GDM1 (cell line): ENCODE results near the gene REXO1.

Experiments used
- DNase-seq: peaks from one replicate; lab custom pipeline; 2025; lab: John Stamatoyannopoulos, UW

Gene REXO1

DNA sequence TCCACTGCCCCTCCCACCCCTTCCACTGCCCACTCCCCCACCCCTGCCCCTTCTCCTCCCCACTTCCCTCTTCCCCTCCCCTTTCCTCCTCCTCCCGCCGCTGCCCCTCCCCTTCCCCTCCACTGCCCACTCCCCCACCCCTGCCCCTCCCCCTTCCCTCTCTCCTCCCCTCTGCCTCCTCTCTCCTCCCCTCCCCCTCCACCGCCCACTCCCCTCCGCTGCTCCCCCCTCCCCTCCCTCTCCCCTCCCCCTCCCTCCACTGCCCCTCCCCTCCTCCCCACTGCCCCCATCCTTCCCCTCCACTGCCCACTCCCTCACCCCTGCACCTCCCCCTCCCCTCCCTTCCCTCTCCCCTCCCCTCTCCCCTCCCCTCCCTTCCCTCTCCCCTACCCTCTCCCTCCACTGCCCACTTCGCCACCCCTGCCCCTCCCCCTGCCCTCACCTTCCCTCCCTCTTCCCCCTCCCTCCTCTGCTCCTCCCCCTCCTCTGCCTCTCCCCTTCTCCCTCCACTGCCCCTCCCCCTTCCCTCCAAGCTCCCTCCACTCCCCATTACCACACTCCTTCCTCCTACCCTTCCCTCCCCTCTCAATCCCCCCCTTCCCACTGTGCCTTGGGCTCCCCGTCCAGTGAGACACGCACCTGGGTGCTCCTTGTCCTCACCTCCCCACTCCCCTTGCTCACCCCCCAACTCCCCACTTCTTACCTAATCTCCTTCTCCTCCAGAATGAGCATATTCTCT is 58.1 kb downstream of the REXO1 start:
- no peak for DNase-seq

DNA sequence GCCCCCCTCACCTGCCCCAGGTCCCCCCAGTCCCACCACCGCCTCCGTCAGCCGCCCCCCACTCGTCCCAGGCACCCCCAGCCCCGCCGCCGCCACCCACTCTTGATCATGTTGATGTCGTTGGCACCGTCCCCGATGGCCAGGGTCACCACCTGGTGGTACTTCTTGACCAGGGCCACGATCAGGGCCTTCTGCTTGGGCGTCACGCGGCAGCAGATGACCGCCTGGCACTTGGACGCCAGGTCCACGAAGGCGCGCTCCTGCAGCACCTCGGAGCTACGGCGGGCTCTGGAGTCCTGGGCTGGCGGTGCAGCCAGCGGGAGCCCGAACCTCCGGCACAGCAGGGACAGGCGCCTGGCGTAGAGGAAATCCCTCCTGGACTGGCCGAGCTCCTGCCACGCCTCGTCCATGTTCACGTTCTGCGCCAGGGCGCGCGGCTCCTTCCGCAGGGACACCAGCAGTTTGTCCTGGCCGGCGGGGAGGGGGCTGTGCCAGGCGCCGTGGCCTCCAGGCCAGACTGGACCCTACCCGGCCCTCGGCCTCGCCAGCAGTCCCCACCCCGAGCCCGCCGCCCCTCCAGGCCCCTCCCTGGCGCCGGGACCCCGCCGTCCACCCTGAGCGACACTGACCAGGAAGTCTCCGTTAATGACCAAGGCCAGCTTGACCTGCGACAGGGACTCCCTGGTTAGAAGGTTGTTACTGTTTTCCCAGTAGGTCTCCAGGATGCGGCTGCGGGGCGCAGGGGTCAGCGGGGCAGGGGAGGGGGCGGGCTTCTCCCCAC is 58.8 kb downstream of the REXO1 start:
- no peak for DNase-seq

DNA sequence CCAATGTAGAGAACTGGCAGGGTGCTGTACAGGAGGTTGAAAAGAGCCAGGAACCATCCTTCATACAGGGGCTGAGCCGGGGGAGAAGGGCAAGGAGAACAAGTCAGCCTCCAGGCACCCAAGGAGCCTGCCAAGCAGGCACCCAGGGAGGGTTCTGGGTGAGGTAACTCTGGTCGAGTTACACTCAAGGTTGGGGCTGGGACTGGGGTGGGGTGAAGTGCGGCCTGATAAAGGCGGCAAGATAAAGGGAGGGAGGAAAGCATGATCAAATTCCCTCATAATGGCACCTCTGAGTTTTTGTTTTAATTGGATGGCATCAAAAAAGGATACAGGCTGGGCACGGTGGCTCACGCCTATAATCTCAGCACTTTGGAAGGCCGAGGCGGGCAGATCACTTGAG is 61.2 kb downstream of the REXO1 start:
- no peak for DNase-seq

DNA sequence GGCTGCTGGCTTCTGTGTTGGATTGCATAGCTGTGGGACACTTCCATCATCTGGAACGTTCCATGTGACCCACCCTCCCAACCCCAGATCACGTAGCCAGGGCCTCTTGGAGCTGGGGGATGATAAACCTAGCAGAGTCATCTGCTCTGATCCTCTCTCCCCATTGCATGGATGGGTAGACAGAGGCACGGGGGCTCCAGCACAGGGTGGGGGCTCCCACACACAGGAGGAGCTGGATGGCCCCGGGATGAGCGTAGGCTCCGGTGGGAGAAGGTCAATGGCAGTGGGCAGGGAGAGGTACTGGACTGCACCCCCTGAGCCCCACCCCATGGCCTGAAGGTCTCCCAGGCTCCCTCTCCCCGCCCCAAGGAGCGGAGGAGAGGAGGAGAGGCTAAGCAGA is 61.6 kb downstream of the REXO1 start:
- DNase-seq = no peak

DNA sequence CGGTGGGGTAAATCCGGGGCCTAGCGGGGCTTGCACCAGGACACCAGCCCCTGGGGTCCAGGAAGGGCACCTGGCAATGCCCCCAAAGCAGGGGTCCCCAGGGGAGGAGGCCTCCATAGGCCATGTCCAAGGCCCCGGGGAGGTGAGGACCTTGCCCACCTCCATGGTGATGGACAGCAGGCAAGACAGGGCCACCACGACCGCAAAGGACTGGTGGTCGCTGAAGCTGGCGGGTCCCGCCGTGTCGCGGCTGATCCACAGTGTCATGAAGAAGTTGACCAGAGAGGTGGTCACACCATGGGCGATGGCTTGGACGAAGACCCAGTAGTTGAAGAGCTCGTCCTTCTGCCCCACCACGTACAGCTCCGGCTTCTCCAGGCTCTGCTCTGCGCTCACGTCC is 63.0 kb downstream of the REXO1 start:
- no peak for DNase-seq

DNA sequence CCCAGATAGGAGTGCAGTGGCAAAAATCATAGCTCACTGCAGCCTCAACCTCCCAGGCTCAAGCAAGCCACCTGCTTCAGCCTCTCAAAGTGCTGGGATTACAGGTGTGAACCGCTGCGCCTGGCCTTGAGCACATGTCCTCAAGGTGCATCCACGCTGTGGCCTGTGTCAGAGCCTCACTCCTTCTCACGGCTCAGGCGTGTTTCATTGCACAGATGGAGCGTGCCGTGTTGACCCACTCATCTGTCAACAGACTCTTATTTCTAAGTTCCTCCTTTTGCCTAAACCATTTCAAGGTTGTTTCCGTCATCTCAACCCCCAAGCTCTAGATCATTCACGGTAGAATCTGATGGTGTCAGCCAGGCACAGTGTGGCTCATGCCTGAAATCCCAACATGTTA is 64.4 kb downstream of the REXO1 start:
- no peak for DNase-seq

DNA sequence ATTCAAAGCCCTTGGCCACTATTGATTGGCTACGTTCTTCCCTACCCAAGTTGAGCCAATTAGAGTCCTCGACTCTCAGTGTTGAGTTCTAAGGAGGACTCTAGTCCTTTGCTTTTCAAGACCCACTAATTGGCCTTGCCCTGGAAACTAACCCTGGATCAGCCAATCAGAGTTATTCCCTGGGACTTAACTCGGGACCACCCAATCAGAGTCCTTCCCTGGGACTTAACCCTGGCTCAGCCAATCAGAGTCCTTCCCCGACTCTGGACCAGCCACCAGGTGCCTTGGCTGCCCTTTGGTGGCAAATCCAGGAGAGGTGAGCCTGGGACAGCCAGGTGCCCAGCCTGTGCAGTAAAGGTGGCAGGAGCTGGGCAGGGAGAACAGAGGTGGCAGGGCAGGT is 64.9 kb downstream of the REXO1 start:
- DNase-seq = no peak

DNA sequence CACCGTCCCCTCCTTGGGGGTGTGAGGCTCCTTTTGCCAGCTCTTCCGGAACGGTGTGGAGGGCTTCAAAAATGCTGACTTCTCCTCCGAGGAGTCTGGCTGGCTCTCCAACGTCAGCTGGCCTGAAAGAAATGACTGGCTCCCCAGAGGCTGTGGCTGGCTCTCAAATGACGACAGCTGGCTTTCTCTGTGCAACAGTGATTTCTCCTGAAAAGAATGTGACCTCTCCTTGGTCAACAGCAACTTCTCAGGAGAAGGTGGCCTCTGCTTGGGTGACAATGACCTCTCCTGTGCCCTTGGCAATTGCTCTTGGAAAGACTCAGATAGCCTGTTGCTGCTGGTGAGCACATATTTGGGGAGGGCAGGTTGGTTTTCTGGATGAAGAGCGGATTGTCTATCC is 65.8 kb downstream of the REXO1 start:
- DNase-seq = no peak

DNA sequence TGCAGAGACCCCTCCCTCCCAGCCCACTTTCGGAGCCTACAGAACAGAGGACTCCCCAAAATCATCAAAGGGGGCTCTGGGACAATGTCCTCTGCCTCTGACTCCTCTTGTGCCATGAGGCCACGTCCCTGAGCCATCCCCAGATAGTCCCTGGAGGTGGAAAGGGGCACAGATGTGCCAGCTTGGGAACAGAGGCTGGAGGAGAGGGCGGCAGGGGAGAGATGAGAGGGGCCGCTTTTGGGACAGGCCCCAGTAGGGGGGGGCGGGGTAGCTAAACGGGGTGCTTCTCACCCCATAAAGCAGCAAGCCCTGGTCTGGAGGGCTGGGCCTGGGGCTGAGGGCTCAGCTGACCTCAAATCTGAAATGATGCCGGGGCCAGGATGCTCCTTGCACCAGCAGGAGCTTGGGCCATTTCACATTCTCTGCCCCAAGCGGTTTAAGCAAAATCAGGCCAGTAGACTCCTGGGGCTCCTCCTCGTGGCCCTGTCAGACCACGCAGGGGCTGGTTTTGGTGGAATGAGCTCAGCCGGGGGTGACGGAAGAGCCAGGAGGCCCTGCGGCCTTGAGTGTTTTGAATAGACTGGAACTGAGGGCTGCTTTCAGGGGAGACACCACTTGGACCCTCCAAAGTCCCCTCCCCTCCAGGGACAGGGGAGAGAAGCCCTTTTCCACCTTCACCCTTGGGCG is 67.9 kb downstream of the REXO1 start:
- DNase-seq = no peak

DNA sequence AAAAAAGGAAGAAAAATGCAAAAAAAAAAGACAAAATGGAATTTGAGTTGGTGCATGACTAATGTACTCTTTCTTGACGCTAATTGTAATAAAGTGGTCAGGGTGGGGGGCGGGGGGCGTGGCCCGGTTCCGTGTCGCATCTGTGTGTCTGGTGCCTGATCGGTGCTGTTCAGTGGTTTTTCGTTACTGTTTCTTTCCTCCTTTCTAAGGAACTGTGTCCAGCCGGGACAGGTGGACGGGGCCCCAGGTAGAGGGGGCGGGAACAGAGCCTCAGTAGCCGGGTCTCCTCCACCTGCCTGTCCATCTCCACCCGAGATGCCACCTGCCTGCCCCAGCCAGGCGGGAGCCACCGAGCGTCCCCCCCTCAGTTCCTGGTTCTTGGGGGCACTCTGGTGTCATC is 68.7 kb downstream of the REXO1 start:
- no peak for DNase-seq

DNA sequence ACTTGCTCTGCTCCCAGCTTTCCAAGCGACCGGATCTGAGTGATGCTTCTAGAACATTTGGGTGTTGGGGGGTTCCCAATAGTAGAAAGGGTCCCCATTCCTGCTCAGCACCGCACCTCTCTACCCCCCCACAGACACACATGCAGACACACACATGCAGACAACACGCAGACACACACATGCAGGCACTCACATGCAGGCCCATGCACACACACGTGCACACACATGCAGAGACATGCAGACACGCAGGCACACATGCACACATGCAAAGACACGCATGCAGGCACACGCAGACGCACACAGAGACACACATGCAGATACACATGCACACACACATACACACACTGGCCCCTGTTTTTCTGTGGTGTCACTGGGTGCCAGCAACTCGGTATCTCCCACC is 71.1 kb downstream of the REXO1 start:
- DNase-seq = no peak

DNA sequence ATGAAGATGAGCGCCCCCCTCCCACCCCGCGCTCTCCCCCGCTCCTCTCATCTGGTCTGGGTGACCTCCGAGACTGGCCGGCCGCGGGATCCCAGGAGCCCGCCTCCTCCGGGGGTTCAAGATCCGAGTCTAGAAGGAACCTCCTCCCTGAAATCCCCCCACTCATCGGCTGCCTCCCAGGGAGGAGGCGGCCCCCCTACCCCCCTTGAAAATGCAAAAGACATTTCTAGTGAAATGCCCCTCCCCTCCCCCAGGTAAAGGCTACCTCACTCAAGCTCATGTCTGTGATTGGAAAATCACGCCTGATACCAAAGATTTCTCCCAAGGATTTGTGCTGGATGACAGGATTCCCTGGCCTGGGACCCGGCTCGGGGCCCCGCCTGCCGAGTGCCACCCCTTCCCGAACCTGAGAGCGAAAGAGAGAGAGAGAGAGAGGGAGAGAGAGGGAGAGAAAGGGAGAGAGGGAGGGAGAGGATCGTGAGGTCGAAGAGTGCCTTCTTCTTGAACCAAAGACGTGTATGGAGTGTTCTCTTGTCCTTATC is 71.6 kb downstream of the REXO1 start:
- no peak for DNase-seq

DNA sequence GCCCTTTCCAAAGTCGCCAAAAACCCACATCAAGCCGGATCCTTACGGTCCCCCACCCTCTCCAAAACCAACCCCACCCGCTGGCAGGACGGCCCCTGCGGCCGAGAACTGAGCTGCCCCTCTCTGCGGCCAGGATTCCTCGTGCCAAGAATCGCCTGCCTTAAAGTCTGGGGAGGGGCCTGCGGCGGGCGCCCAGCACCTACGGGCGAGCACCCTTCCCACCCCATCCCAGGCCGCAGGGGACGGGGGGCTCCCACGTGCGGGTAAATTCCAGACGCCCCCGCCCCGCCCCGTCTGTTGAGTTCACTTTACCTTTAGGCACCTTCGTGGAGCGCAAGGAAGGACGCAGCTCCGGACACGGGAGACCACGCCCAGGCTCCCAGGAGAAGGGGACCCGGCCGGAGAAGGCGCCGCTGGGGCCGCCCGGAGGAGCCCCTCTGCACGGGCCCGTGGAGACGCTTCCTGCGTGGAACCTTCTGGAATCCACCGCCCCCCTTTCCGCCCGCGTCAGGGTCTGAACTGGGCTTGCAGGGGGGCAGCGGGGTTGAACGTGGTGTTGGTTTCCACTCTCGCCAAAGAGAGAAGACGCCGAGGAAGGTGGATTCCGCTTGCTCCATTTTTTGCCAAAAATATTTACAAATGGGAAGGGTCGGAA is 72.2 kb downstream of the REXO1 start:
- no peak for DNase-seq

DNA sequence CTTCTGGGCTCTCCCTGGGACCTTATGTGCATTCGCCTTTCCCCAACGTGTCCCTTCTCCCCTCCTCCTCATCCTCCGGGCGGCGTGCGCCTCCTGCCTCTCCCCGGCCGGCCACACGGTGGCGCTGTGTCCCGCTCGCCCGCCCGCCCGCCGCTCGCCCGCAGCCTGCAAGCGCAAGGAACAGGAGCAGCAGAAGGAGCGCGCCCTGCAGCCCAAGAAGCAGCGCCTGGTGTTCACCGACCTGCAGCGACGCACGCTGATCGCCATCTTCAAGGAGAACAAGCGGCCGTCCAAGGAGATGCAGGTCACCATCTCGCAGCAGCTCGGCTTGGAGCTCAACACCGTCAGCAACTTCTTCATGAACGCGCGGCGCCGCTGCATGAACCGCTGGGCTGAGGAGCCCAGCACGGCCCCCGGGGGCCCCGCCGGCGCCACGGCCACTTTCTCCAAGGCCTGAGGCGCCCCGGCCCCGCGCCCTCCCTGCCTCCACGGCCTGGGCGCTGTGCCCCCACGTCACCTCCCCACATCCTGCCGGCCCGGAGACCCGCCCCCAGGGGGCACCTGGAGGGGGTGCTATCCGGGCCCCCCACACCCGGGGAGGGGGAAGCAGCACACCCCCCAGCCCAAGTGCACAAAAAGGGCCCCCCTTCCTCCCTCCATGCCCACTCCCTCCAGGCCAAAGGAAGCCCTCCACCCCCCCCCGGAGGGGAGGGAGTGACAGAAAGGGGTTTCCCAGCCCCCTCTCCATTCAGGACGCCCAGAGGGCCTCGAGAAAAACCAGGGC is 73.1 kb downstream of the REXO1 start:
- DNase-seq = no peak

DNA sequence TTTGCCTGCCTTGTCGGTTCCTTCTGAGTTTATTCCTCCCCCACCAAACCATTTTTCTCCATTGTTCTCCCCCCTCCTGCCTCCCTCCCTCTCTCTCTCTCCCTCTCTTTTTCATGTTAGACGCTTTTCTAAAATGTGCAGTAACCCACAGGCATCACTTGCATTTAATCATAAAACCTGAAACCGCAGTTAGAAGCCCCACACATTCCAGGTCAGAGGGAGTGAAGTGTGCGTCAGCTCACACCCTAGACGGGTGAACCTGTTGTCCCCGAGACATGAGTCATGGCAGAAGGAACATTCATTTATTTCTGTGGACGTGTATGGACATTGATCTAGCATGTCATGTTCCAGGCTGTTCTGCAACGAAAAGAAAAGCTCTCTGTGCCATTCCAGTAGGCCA is 75.1 kb downstream of the REXO1 start:
- DNase-seq = no peak

DNA sequence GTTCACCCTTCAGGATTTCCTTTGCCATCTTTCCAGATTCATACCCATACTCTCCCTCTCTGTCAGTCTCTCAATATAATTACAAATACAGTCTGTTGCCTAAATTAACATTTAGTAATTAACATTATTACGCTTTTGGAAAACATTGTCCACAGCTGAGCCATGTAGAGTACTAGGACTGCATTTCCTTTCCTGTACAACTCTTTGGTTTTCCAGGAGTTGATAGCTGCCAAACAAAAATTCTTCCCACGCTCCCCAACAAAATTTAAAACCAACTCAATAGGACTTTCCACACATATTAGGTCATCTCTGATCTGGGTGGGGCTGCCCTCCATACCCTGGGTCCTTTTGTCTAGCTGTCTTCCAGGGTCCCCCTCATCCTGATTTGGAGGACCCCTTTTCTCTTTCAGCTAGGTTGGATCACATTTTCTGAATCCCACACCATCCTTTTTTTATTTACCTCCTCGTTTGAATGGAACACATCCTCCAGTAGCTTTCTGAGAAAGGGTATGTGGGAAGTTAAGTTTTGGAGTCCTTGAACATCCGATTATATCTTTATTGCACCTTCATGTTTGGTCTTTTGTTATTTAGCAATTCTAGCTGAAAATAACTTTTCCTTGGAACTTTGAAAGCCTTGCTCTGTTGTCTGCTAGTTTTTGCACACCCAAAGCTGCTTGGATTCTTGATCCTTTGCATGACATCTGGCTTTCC is 77.3 kb downstream of the REXO1 start:
- no peak for DNase-seq

DNA sequence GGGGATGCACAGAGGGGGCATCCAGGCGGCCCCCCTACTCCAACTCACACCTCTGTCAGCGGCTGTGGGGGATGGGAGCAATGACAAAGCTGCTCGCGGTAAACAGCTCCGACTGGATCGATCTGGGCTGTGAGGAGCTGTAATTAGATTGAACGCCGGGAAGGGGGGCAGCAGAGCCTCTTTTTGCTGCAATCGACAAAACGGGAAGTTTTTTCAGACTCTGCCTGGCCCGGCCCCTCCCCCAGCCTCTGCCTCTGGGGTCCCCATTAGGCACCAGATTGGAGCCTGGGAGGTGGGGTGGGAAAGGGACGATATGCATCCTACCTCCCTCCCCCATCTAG is 78.7 kb downstream of the REXO1 start:
- DNase-seq = no peak

DNA sequence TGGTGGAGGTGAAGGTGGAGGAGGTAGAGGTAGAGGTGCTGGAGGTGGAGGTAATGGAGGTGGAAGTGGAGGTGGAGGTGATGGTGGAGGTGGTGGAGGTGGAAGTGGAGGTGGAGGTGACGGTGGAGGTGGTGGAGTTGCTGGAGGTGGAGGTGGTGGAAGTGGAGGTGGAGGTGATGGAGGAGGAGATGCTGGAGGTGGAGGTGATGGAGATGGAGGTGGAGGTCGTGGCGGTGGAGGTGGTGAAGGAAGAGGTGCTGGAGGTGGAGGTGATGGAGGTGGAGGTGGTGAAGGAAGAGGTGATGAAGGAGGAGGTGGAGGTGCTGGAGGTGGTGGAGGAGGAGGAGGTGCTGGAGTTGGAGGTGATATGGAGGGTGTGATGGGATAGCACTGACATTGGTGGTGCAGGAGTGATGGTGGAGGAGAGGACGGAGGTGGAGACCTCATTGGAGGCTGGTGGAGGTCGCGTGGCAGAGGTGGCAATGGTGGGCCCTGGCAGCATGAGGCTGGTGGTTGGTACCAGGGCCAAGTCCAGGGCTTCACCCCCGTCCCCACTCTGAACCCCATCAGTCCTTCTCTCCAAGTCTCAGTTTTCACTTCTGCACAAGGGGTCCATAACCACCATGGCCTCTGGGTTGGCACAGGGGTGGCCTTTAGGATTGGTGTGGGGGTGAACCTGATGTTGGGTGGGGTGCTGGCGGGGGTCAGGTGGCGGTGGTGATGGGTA is 79.2 kb downstream of the REXO1 start:
- no peak for DNase-seq

DNA sequence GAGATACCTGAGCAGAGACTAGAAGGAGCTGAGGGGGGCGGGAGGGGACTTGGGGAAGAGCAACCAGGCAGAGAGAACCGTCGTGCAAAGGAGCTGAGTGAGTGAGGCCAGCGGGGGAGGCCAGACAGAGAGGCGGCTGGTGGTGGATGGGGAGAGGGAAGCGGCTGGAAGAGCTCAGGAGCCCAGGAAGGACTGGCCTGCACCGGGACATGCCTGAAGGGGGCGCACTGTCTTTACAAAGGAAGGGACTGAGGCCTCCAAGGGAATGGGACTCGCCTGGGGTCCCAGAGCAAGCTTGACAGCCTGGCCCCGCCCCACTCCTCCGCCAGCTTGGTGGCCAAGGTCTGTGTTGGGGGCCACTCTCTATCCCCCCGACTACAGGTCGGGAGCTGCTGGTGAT is 80.0 kb downstream of the REXO1 start:
- DNase-seq = no peak

DNA sequence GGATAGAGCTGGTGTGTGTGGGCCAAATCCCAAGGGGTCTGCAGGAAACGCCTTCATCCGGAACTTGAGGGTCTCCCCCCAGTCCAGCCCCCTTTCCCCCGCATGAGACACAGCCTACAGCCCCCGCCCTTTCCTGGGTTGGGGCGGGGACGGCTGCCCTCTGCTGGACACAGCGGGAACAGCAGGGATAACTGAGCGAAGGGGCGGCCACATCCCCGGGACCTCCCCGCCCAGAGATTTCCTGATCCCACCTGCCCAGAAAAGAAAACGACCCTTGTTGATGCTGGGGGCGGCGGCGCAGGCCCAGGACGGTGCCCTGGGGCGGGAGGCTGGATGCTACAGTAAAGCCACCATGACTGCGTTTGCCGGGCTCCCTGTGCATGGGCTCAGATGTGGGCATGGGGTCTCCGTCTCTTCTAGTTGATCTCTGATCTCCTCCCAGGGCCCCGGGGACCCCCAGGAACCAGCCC is 80.8 kb downstream of the REXO1 start:
- DNase-seq = no peak
